ENCODE results near the gene FANCC.
A peak's percentile ranks its signal among the peaks of the same experiment; 100 is the strongest.
"Not testable (repeated sequence)": the region's sequence is repeated elsewhere in the genome, so short reads cannot be mapped to it uniquely, and the experiment has no call there.

The FANCC gene

DNA sequence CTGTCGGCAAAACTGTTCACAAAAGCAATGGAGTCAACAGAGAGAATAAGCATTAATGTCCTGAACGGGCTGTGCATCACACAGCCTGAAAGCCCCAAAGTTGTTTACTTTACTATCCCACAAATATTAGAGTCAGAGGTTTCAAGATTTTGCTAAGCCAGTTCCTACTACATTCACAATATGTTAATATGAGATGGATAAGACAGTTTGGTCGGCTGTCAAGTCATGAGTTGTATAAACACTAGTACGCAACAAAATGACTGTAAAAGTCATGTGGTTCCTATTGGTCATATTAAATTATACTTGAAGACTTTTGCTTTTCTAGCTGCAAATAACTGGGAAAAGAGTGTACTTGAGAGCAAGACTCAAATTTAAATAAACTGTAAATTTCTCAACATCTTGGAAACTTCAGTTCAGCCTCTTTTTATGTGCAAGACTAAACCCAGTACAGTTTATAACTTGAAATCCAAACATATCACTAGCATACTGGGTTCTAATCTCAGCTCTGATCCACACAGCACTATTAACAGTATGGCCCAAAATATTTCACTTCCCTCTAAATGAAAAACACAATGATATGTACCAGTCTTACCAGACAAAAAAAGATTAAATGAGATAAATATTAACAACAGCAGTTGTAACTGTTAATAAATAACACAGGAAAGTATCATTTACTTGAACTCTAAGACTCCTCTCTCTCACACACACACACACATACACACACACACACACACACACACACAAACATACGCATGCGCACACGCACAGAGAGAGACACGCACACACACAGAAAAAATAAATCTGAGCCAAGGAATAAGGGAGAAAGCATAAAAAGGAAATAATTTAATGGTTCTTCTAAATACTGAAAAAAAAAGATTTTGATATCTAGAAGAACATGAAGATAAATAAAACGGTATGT is 33.1 kb downstream of the FANCC start:
- Mint-ChIP-seq H3K9me3 (peaks cover 16% of the 10 kb centered on the region), H3K4me1 (ENCODE audit: low read depth) (peaks cover 2% of the 10 kb centered on the region), H3K4me3 (no peak overlapping the region), H3K27ac (no peak overlapping the region), H3K36me3 (ENCODE audit: low read depth) (peaks cover 2% of the 10 kb centered on the region), H3K27me3 (ENCODE audit: low read depth) (no peaks in the 10 kb centered on the region)
- no peak for DNase-seq (ENCODE audit: low spot score)

DNA sequence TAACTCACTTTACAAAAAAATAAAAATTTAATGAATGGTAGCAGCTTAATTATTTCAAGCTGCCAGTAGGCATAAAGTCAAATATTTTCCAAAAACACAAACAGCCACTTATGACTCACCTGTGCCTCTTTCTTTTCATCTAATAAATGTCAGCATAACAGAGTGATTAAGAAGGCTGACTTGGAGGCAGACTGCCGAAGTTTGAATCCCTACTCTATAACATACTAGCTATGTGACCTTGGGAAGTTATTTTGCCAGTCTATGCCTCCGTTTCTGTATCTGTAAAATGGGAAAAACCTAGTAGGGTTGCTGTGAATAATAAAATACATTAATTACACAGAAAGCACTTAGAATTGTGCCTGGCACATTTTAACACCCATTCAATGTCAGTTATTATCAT is 33.8 kb downstream of the FANCC start:
- Mint-ChIP-seq H3K4me1 (ENCODE audit: low read depth) (peaks cover 2% of the 10 kb centered on the region), H3K27me3 (ENCODE audit: low read depth) (no peaks in the 10 kb centered on the region)

DNA sequence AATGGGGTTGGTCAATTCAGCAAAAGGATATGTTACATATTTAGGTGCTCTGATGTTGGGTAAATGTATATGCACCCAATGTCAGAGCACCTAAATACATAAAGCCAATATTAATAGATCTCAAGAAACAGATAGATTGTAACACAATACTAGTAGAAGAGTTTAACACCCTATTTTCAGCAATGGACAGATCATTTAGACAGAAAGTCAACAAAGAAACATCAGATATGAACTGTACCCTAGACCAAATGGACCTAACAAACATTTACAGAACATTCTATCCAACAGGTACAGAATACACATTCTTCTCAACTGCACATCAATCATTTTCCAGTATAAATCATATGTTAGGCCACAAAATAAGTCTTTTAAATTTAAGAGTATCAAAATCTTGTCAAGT is 35.2 kb downstream of the FANCC start:
- DNase-seq (ENCODE audit: low spot score), result no peak
- H3K27ac Mint-ChIP-seq, result no peak overlapping the region
- no peak overlapping the region for H3K4me3 Mint-ChIP-seq
- H3K9me3 Mint-ChIP-seq, result peaks cover 22% of the 10 kb centered on the region
- H3K36me3 Mint-ChIP-seq (ENCODE audit: low read depth), result peaks cover 2% of the 10 kb centered on the region
- H3K27me3 Mint-ChIP-seq (ENCODE audit: low read depth), result no peaks in the 10 kb centered on the region
- H3K4me1 Mint-ChIP-seq (ENCODE audit: low read depth), result no peaks in the 10 kb centered on the region

More for the DNA sequence above, 33.8 kb downstream of the FANCC start:
- no peak overlapping the region for H3K27ac Mint-ChIP-seq
- peaks cover 2% of the 10 kb centered on the region for H3K36me3 Mint-ChIP-seq (ENCODE audit: low read depth)
- H3K9me3 Mint-ChIP-seq, result peaks cover 16% of the 10 kb centered on the region
- no peak overlapping the region for H3K4me3 Mint-ChIP-seq
- DNase-seq (ENCODE audit: low spot score), result no peak

DNA sequence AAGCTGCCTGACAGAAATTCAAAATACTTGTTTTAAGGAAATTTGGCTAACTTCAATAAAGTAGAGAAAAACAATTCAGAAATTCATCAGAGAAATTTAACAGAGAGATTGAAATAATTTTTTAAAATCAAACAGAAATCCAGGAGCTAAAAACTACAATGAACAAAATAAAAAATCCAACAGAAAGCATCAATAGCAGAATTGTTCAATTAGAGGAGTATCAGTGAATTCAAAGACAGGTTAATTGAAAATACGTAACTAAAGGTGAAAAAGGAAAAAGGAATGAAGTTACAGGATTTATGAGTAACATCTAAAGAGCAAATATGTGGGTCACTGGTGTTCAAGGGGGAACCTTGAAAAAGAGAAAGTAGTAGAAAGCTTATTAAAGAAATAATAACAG is 36.8 kb downstream of the FANCC start:
- DNase-seq (ENCODE audit: low spot score), result no peak
- H3K27ac Mint-ChIP-seq, result no peak overlapping the region
- peaks cover 5% of the 10 kb centered on the region for H3K36me3 Mint-ChIP-seq (ENCODE audit: low read depth)
- H3K9me3 Mint-ChIP-seq, result peaks cover 22% of the 10 kb centered on the region
- H3K27me3 Mint-ChIP-seq (ENCODE audit: low read depth), result no peaks in the 10 kb centered on the region
- no peak overlapping the region for H3K4me3 Mint-ChIP-seq
- peaks cover 11% of the 10 kb centered on the region for H3K4me1 Mint-ChIP-seq (ENCODE audit: low read depth)

DNA sequence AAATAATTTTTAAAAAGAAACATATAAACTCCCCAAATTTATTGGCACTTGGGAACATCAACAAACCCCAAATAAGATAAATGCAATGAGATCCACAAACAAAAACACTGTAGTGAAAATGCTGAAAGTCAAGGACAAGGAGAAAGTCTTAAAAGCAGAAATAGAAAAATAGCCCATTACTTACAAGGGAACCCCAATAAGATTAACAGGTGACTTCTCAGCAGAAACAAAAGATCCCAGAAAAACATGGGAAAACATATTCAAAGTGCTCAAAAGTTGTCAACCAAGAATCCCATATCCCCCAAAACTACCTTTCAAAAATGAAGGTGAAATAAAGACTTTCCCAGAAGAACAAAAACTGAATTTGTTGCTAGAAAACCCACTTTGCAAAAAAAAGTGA is 40.0 kb downstream of the FANCC start:
- DNase-seq (ENCODE audit: low spot score), result no peak
- peaks cover 6% of the 10 kb centered on the region for H3K36me3 Mint-ChIP-seq (ENCODE audit: low read depth)
- H3K27ac Mint-ChIP-seq, result no peak overlapping the region
- no peak overlapping the region for H3K4me3 Mint-ChIP-seq
- no peaks in the 10 kb centered on the region for H3K27me3 Mint-ChIP-seq (ENCODE audit: low read depth)
- peaks cover 21% of the 10 kb centered on the region for H3K4me1 Mint-ChIP-seq (ENCODE audit: low read depth)
- H3K9me3 Mint-ChIP-seq, result peaks cover 22% of the 10 kb centered on the region

DNA sequence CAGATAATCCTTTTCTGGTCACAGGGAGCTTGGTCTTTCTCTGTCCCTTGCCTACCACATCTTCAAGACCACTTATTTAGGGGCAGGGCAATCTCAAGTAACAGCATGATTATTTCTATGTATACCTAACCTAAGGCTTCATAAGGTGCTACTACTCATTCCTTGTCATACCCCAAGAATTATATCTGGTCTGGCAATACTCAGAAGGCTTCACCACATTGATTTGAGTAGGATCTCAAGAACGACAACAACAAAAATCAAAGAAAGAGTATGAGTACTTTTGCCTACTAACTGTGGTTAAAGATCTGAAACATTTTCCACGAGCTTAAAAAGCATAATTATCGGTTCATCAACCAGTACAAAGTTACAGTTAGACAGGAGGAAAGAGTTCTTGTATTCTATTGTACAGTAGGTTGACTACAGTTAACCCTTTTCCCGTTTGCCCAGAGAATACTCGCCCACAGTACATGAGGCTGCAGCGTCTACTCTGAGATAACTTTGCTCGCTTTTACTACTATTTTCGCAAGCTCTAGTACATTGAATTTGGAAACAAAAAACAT is 41.0 kb downstream of the FANCC start:
- Mint-ChIP-seq H3K4me1 (ENCODE audit: low read depth) (peaks cover 21% of the 10 kb centered on the region), H3K27me3 (ENCODE audit: low read depth) (no peaks in the 10 kb centered on the region), H3K27ac (peak overlapping the region; percentile 56), H3K9me3 (peaks cover 22% of the 10 kb centered on the region), H3K4me3 (peak overlapping the region; percentile 40), H3K36me3 (ENCODE audit: low read depth) (peaks cover 6% of the 10 kb centered on the region)
- DNase-seq (ENCODE audit: low spot score), result no peak

DNA sequence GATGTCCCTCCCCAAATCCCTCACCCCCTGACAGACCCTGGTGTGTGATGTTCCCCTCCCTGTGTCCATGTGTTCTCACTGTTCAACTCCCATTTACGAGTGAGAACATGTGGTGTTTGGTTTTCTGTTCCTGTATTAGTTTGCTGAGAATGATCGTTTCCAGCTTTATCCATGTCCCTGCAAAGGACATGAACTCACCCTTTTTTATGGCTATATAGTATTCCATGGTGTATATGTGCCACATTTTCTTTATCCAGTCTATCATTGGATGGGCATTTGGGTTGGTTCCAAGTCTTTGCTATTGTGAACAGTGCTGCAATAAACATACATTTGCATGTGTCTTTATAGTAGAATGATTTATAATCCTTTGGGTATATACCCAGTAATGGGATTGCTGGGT is 43.3 kb downstream of the FANCC start:
- H3K27ac Mint-ChIP-seq; H3K4me3 Mint-ChIP-seq; H3K9me3 Mint-ChIP-seq; H3K27me3 Mint-ChIP-seq (ENCODE audit: low read depth); H3K36me3 Mint-ChIP-seq (ENCODE audit: low read depth); DNase-seq (ENCODE audit: low spot score): not testable (repeated sequence)
- peaks cover 22% of the 10 kb centered on the region for H3K4me1 Mint-ChIP-seq (ENCODE audit: low read depth)

DNA sequence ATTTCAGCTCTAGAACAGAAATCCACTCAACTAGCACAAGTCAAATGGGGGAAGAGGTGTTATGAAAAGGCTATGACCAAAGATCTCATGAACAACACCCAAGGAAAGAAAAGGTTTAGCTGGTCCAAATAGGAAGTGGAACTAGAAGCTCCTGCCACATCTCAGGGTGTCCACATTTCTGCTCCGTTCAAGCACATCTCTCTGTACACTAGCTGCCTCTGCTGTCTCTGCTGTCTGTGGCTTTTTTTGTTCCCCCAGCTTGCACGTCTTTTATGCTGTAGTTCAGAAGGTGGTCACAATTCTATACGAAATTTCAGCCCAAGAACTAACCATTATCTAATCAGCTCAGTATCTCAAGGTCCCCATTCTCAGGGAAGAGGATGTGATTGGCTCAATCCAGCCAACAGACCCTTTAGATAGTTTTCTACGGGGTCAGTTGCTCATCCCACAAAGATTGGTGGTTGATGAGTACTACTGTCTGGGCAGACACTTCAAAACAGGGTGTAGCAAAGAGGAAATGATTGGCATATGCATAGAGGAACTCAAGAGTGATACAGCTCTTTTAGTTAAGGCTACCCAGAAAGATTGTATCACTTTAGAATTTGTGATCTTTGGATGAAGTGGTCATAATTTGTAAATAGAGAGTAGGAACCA is 44.0 kb downstream of the FANCC start:
- H3K36me3 Mint-ChIP-seq (ENCODE audit: low read depth), result peaks cover 4% of the 10 kb centered on the region
- H3K27ac Mint-ChIP-seq, result no peak overlapping the region
- no peaks in the 10 kb centered on the region for H3K27me3 Mint-ChIP-seq (ENCODE audit: low read depth)
- no peak for DNase-seq (ENCODE audit: low spot score)
- peaks cover 29% of the 10 kb centered on the region for H3K4me1 Mint-ChIP-seq (ENCODE audit: low read depth)
- peaks cover 6% of the 10 kb centered on the region for H3K9me3 Mint-ChIP-seq
- H3K4me3 Mint-ChIP-seq, result no peak overlapping the region

DNA sequence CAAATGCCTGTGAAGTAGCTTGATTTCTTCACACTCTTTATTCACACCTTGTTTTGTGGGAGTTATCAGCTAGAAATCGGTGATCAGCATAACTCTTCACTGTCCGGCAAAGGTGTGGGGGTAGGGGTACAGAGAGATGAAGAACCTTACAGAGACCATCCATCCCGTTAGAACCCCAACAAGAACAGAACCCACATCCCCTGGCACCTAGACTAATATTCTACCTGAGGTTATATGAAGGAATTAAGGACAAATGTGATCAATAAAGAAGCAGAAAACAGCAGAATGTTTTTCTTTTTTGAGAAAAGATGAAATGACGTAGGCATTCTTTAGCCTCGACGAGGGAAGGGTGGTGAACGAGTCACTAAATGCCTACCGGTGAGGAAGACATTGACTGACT is 44.7 kb downstream of the FANCC start:
- no peak for DNase-seq (ENCODE audit: low spot score)
- Mint-ChIP-seq H3K4me3 (no peak overlapping the region), H3K36me3 (ENCODE audit: low read depth) (peaks cover 4% of the 10 kb centered on the region), H3K9me3 (no peaks in the 10 kb centered on the region), H3K27me3 (ENCODE audit: low read depth) (no peaks in the 10 kb centered on the region), H3K27ac (no peak overlapping the region), H3K4me1 (ENCODE audit: low read depth) (peaks cover 34% of the 10 kb centered on the region)

DNA sequence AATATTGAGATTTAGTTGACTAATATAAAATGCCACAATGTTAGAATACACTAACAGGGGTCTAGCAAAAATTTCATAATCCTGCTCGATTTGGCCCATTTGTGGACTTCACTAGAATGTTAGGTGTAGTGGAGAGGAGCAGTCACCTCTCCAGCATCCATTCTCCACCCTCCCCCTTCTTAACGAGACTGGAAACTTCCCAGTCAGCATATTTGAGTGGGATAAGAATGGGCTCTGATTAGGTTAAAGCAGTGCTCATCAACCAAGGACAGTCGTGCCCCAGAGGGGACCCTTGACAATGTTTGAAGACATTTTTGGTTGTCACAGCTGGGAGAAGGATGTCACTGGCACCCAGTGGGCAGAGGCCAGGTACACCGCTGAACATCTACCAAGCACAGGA is 46.7 kb downstream of the FANCC start:
- H3K9me3 Mint-ChIP-seq, result no peaks in the 10 kb centered on the region
- H3K4me3 Mint-ChIP-seq, result no peak overlapping the region
- H3K4me1 Mint-ChIP-seq (ENCODE audit: low read depth), result peaks cover 37% of the 10 kb centered on the region
- DNase-seq (ENCODE audit: low spot score), result no peak
- H3K27me3 Mint-ChIP-seq (ENCODE audit: low read depth), result no peaks in the 10 kb centered on the region
- H3K27ac Mint-ChIP-seq, result no peak overlapping the region
- H3K36me3 Mint-ChIP-seq (ENCODE audit: low read depth), result peaks cover 3% of the 10 kb centered on the region

DNA sequence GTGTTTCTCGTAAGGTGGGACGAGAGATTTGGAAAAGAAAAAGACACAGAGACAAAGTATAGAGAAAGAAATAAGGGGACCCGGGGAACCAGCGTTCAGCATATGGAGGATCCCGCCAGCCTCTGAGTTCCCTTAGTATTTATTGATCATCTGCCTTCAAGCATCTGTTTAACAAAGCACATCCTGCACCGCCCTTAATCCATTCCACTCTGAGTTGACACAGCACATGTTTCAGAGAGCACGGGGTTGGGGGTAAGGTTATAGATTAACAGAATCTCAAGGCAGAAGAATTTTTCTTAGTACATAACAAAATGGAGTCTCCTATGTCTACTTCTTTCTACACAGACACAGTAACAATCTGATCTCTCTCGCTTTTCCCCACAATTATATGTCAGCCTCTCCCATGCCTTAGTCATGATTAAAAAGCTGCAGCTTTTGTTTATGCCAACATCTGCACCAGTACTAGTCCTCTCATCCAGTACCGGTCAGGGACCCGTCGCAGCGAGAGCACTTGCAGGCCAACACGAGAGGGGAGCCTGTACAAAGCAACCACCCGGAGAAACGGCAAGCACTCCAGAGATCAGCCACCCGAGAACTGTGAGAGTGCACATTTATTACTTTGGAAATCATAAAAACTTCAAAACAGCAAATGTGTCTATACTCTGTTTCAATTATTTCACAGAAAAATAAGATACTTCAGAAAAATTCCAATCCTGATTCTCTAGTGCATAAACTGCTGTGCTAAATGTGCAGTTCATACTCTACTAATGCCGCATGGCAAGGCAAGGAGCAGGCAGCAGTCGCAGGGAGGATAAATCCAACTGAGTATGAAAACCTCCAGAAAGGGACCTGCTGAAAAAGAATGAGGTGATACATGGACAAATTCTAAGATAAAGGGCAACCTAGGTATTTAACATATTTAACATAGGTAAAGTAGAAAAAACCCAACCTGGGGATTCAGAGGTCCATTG is 47.4 kb downstream of the FANCC start:
- H3K27ac Mint-ChIP-seq; H3K36me3 Mint-ChIP-seq (ENCODE audit: low read depth); DNase-seq (ENCODE audit: low spot score); H3K9me3 Mint-ChIP-seq; H3K27me3 Mint-ChIP-seq (ENCODE audit: low read depth); H3K4me3 Mint-ChIP-seq: not testable (repeated sequence)
- H3K4me1 Mint-ChIP-seq (ENCODE audit: low read depth), result peaks cover 41% of the 10 kb centered on the region

DNA sequence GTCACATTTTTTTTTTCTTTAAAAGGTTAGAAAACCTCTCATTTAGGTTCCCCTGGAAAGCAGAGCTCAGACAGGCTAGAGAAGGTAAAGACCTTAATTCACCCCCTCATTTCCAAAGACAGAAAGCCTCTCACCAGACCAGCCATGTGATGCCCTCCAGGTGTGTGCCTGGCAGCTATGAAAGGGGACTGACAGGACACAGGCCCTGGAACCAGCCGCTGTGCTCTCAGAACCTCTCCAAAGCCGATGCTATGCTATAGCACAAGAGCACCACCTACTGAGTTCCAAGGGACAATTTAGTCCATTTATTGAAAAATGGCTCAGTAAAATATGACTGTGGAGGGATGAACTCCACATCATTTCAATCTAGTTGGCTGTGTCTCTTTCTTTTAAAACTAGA is 48.8 kb downstream of the FANCC start:
- H3K4me3 Mint-ChIP-seq, result no peak overlapping the region
- DNase-seq (ENCODE audit: low spot score), result no peak
- H3K9me3 Mint-ChIP-seq, result no peaks in the 10 kb centered on the region
- no peak overlapping the region for H3K27ac Mint-ChIP-seq
- H3K36me3 Mint-ChIP-seq (ENCODE audit: low read depth), result peaks cover 1% of the 10 kb centered on the region
- no peaks in the 10 kb centered on the region for H3K27me3 Mint-ChIP-seq (ENCODE audit: low read depth)
- H3K4me1 Mint-ChIP-seq (ENCODE audit: low read depth), result peaks cover 42% of the 10 kb centered on the region

DNA sequence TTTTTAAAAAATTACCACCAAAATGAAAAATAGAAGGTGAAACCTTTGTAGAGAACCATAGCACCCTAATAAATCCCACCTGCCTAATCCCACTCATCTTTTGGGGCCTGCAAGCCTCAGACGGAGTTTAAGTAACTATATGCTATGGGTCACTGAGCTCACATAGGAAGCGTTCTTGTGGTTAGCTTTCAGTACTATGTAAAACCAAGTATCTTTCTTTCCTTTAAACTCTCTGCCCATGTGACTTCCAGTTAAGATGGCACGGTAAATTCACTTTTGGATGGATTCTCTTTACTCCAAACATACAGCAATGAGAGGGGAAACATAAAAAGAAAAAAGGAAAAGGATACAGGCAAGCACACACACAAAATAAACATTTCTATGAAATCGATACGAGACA is 50.9 kb downstream of the FANCC start:
- DNase-seq (ENCODE audit: low spot score), result no peak
- peak overlapping the region; percentile 67 for H3K27ac Mint-ChIP-seq
- H3K36me3 Mint-ChIP-seq (ENCODE audit: low read depth), result peaks cover 1% of the 10 kb centered on the region
- H3K4me1 Mint-ChIP-seq (ENCODE audit: low read depth), result peaks cover 37% of the 10 kb centered on the region
- no peaks in the 10 kb centered on the region for H3K9me3 Mint-ChIP-seq
- no peaks in the 10 kb centered on the region for H3K27me3 Mint-ChIP-seq (ENCODE audit: low read depth)
- H3K4me3 Mint-ChIP-seq, result peak overlapping the region; percentile 74

All from T-helper 2 cell treated with Interferon-gamma antibody and Interleukin-4, amounts not matched to agents 5 μg/mL and 100 μg/mL, for 36 hours (primary cell).